NB4 (cell line): ENCODE data around the gene LRRC4C.

ENCODE experiments used
- POLR2A ChIP-seq: IDR thresholded peaks from 2 replicates; pipeline ENCODE4 v1.6.1; 2011; ENCODE audit warnings: mild to moderate bottlenecking; ENCODE audit not compliant: insufficient read length; ENCODE audit errors: extremely low read depth
- TF ChIP-seq, protein P1 (sequence below): IDR thresholded peaks from one replicate; pipeline ENCODE4 v1.5.1; 2012; ENCODE audit warnings: low read depth, low read length

DNA sequence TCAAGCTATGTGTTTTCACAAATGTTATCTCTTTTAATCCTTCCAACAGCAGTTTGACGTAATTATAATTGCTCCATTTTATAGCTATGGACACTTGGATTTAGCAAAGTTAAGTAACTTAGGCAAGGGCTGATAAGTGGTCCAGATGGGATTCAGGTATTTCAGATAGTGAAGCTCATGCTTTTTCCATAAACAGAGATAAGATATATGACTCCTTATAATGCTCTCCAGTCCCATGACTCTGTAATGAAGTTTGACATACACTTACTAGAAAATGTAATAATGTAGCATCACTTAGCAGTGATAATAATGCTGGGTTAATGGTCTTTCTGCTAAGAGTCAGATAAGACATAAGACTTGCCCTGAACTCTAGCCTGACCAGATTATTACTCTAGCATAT, 892.1 kb downstream of the LRRC4C start:
- no peak for TF ChIP-seq POLR2A
- TF ChIP-seq, protein P1, sequence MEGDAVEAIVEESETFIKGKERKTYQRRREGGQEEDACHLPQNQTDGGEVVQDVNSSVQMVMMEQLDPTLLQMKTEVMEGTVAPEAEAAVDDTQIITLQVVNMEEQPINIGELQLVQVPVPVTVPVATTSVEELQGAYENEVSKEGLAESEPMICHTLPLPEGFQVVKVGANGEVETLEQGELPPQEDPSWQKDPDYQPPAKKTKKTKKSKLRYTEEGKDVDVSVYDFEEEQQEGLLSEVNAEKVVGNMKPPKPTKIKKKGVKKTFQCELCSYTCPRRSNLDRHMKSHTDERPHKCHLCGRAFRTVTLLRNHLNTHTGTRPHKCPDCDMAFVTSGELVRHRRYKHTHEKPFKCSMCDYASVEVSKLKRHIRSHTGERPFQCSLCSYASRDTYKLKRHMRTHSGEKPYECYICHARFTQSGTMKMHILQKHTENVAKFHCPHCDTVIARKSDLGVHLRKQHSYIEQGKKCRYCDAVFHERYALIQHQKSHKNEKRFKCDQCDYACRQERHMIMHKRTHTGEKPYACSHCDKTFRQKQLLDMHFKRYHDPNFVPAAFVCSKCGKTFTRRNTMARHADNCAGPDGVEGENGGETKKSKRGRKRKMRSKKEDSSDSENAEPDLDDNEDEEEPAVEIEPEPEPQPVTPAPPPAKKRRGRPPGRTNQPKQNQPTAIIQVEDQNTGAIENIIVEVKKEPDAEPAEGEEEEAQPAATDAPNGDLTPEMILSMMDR = no peak
